HEK293 (cell line): Measurements from ENCODE around the gene DGKG.

ENCODE experiments used
- CTCF ChIA-PET: fragments of 350-600 bp; formaldehyde crosslinking; extraction: SDS; loops from one replicate; lab custom pipeline; 2021; ENCODE audit warnings: antibody characterized with exemption; lab: Yijun Ruan, JAX
- POLR2A ChIA-PET: fragments of 300-600 bp; formaldehyde crosslinking; extraction: SDS; loops from one replicate; lab custom pipeline; 2020; ENCODE audit warnings: antibody characterized with exemption, inconsistent platforms; lab: Yijun Ruan, JAX
- H3K27ac ChIP-seq: fragments of 200-500 bp; sonication (Bioruptor generic); 2 replicates; pipeline ENCODE4 v1.5.1; 2014; ENCODE audit warnings: low read depth, low read length, control low read depth, inconsistent platforms; ENCODE audit errors: extremely low read depth
- H3K36me3 ChIP-seq, 2 experiments: fragments of 200-500 bp in 1 of 2; sonication (Bioruptor generic) in 1 of 2; 1 replicate in 1 of 2; 2 replicates in 1 of 2; pipeline ENCODE4 v1.5.1; 2014 to 2017; ENCODE audit warnings: inconsistent platforms in 2 of 2, low read length in 2 of 2; ENCODE audit not compliant: control insufficient read depth in 2 of 2, insufficient read depth in 1 of 2
- H3K4me1 ChIP-seq: fragments of 200-500 bp; sonication (Bioruptor generic); 2 replicates; pipeline ENCODE4 v1.5.1; 2014; ENCODE audit warnings: mild to moderate bottlenecking, low read length, inconsistent platforms; ENCODE audit not compliant: control insufficient read depth, insufficient read depth
- H3K4me3 ChIP-seq: 2 replicates; pipeline ENCODE4 v1.5.1; 2011; ENCODE audit warnings: low read depth, mild to moderate bottlenecking, control low read depth, low read length, moderate library complexity
- H3K9me3 ChIP-seq: fragments of 200-500 bp; sonication (Bioruptor generic); 2 replicates; pipeline ENCODE4 v1.5.1; 2014; ENCODE audit warnings: low read depth, low read length, inconsistent platforms; ENCODE audit not compliant: control insufficient read depth, insufficient read depth
- EGR2 ChIP-seq: fragments of 450-650 bp; formaldehyde crosslinking; IDR thresholded peaks from 2 replicates; pipeline ENCODE4 v1.5.1; 2016; ENCODE audit warnings: low read depth, missing biosample characterization, missing genetic modification characterization
- HIC1 ChIP-seq: fragments of 450-650 bp; formaldehyde crosslinking; IDR thresholded peaks from 2 replicates; pipeline ENCODE4 v1.5.1; 2016; ENCODE audit warnings: missing biosample characterization, missing genetic modification characterization
- KLF1 ChIP-seq: fragments of 450-650 bp; formaldehyde crosslinking; IDR thresholded peaks from 2 replicates; pipeline ENCODE4 v1.5.1; 2016; ENCODE audit warnings: missing biosample characterization, missing genetic modification characterization
- KLF10 ChIP-seq: fragments of 450-650 bp; IDR thresholded peaks from 2 replicates; pipeline ENCODE4 v1.5.1; 2018; ENCODE audit warnings: missing biosample characterization, mild to moderate bottlenecking, missing genetic modification characterization
- KLF7 ChIP-seq: fragments of 450-650 bp; formaldehyde crosslinking; IDR thresholded peaks from 2 replicates; pipeline ENCODE4 v1.5.1; 2016; ENCODE audit warnings: missing biosample characterization, missing genetic modification characterization, borderline replicate concordance
- OVOL3 ChIP-seq: fragments of 450-650 bp; formaldehyde crosslinking; IDR thresholded peaks from 2 replicates; pipeline ENCODE4 v1.5.1; 2016; ENCODE audit warnings: missing biosample characterization, missing genetic modification characterization
- RBAK ChIP-seq: fragments of 450-650 bp; formaldehyde crosslinking; IDR thresholded peaks from 2 replicates; pipeline ENCODE4 v1.5.1; 2016; ENCODE audit warnings: missing biosample characterization, missing genetic modification characterization
- SP7 ChIP-seq: fragments of 450-650 bp; formaldehyde crosslinking; IDR thresholded peaks from 2 replicates; pipeline ENCODE4 v1.5.1; 2016; ENCODE audit warnings: missing biosample characterization, missing genetic modification characterization
- ZBTB1 ChIP-seq: fragments of 450-650 bp; formaldehyde crosslinking; IDR thresholded peaks from 2 replicates; pipeline ENCODE4 v1.5.1; 2016; ENCODE audit warnings: missing biosample characterization, missing genetic modification characterization
- ZBTB49 ChIP-seq: fragments of 450-650 bp; formaldehyde crosslinking; IDR thresholded peaks from 2 replicates; pipeline ENCODE4 v1.5.1; 2016; ENCODE audit warnings: missing biosample characterization, missing genetic modification characterization, low read depth
- ZNF214 ChIP-seq: fragments of 450-650 bp; formaldehyde crosslinking; IDR thresholded peaks from 2 replicates; pipeline ENCODE4 v1.5.1; 2017; ENCODE audit warnings: missing biosample characterization, mild to moderate bottlenecking, missing genetic modification characterization, borderline replicate concordance
- ZNF221 ChIP-seq: fragments of 450-650 bp; formaldehyde crosslinking; IDR thresholded peaks from 2 replicates; pipeline ENCODE4 v1.5.1; 2017; ENCODE audit warnings: missing biosample characterization, missing genetic modification characterization, borderline replicate concordance
- ZNF292 ChIP-seq: fragments of 450-650 bp; formaldehyde crosslinking; IDR thresholded peaks from 2 replicates; pipeline ENCODE4 v1.5.1; 2016; ENCODE audit warnings: low read depth, missing biosample characterization, missing genetic modification characterization, borderline replicate concordance
- ZNF335 ChIP-seq: fragments of 450-650 bp; formaldehyde crosslinking; conservative IDR thresholded peaks from 2 replicates; pipeline ENCODE4 v1.5.1; 2016; ENCODE audit warnings: missing biosample characterization, missing genetic modification characterization
- ZNF350 ChIP-seq: fragments of 450-650 bp; formaldehyde crosslinking; IDR thresholded peaks from 2 replicates; pipeline ENCODE4 v1.5.0; 2017; ENCODE audit warnings: missing biosample characterization, mild to moderate bottlenecking, missing genetic modification characterization
- ZNF394 ChIP-seq: fragments of 450-650 bp; formaldehyde crosslinking; IDR thresholded peaks from 2 replicates; pipeline ENCODE4 v1.5.1; 2016; ENCODE audit warnings: missing biosample characterization, missing genetic modification characterization, mild to moderate bottlenecking, moderate library complexity, borderline replicate concordance
- ZNF398 ChIP-seq: fragments of 450-650 bp; formaldehyde crosslinking; IDR thresholded peaks from 2 replicates; pipeline ENCODE4 v1.5.1; 2017; ENCODE audit warnings: missing biosample characterization, missing genetic modification characterization
- ZNF423 ChIP-seq: fragments of 450-650 bp; formaldehyde crosslinking; IDR thresholded peaks from 2 replicates; pipeline ENCODE4 v1.5.1; 2016; ENCODE audit warnings: missing biosample characterization, missing genetic modification characterization
- ZNF571 ChIP-seq: fragments of 450-650 bp; formaldehyde crosslinking; IDR thresholded peaks from 2 replicates; pipeline ENCODE4 v1.5.0; 2017; ENCODE audit warnings: missing biosample characterization, missing genetic modification characterization
- ZNF76 ChIP-seq: fragments of 450-650 bp; formaldehyde crosslinking; IDR thresholded peaks from 2 replicates; pipeline ENCODE4; 2016; ENCODE audit warnings: low read depth, missing biosample characterization, missing genetic modification characterization, borderline replicate concordance
- ZNF830 ChIP-seq: fragments of 450-650 bp; IDR thresholded peaks from 2 replicates; pipeline ENCODE4 v1.5.0; 2018; ENCODE audit warnings: missing biosample characterization, missing genetic modification characterization, low read depth, mild to moderate bottlenecking, moderate library complexity
- ZSCAN23 ChIP-seq: fragments of 450-650 bp; formaldehyde crosslinking; IDR thresholded peaks from 2 replicates; pipeline ENCODE4 v1.5.1; 2016; ENCODE audit warnings: missing biosample characterization, missing genetic modification characterization
- ZSCAN5A ChIP-seq: fragments of 450-650 bp; formaldehyde crosslinking; IDR thresholded peaks from 2 replicates; pipeline ENCODE4 v1.5.1; 2016; ENCODE audit warnings: missing biosample characterization, missing genetic modification characterization
- ZXDB ChIP-seq: fragments of 450-650 bp; formaldehyde crosslinking; IDR thresholded peaks from 2 replicates; pipeline ENCODE4 v1.5.1; 2016; ENCODE audit warnings: missing biosample characterization, missing genetic modification characterization

Gene DGKG

GRCh38 chr3:186142393-186142932 is 219.6 kb downstream of the DGKG start (continued):
- TF ChIP-seq ZNF292, result no peak
- no peak for TF ChIP-seq ZNF335 (tag by site-specific recombination)

- no peak overlapping the region for H3K27ac ChIP-seq
- ChIA-PET POLR2A (interaction anchor here (0.6 kb wide), 1 partner anchor 34 kb away, joined by 4 read pairs; no protein-coding TSS in a partner anchor), CTCF (interaction anchor here (1.4 kb wide), 1 partner anchor 8 kb away, joined by 3 read pairs; no protein-coding TSS in a partner anchor)
- no peaks in the 10 kb centered on the region for H3K4me1 ChIP-seq
- no peaks in the 10 kb centered on the region for H3K9me3 ChIP-seq
- TF ChIP-seq ZNF76 (tag by site-specific recombination) (no peak), KLF1 (tag by site-specific recombination) (no peak), RBAK (tag by site-specific recombination) (no peak), SP7 (tag by site-specific recombination) (no peak), OVOL3 (tag by site-specific recombination) (no peak), ZNF394 (tag by site-specific recombination) (no peak), ZNF335 (tag by site-specific recombination) (no peak), ZNF571 (no peak), ZSCAN5A (tag by site-specific recombination) (no peak), ZNF214 (tag by site-specific recombination) (no peak)
- no peaks in the 10 kb centered on the region for H3K36me3 ChIP-seq
- H3K4me3 ChIP-seq, result no peak overlapping the region
These were observed 220.2 kb downstream of the DGKG start for GRCh38 chr3:186141790-186142189.

- H3K27ac ChIP-seq, result no peak overlapping the region
- POLR2A ChIA-PET, result no interaction called here
- TF ChIP-seq ZNF830 (tag by site-specific recombination), result no peak
- TF ChIP-seq ZBTB49 (tag by site-specific recombination), result no peak
- TF ChIP-seq EGR2 (tag by site-specific recombination), result no peak
- no peak for TF ChIP-seq ZSCAN23 (tag by site-specific recombination)
- no peak for TF ChIP-seq ZNF221 (tag by site-specific recombination)
- no peak for TF ChIP-seq ZNF350 (tag by site-specific recombination)
- no peak for TF ChIP-seq KLF7 (tag by site-specific recombination)
- TF ChIP-seq ZNF398 (tag by site-specific recombination), result no peak
- TF ChIP-seq ZBTB1 (tag by site-specific recombination), result no peak
- no peak for TF ChIP-seq ZXDB (tag by site-specific recombination)
- TF ChIP-seq HIC1 (tag by site-specific recombination), result no peak
- no peak for TF ChIP-seq KLF10 (tag by site-specific recombination)
- no peak for TF ChIP-seq ZNF423 (tag by site-specific recombination)
- no peaks in the 10 kb centered on the region for H3K4me1 ChIP-seq
- no peaks in the 10 kb centered on the region for H3K36me3 ChIP-seq
- H3K4me3 ChIP-seq, result no peak overlapping the region
- CTCF ChIA-PET, result no interaction called here
- no peaks in the 10 kb centered on the region for H3K9me3 ChIP-seq
These were observed 223.6 kb downstream of the DGKG start for GRCh38 chr3:186138272-186138981.
